Common myeloid progenitor, CD34-positive (primary cell): Measurements from ENCODE around the gene MEA1.

Source experiments
- CTCF ChIA-PET: fragments of 350-600 bp; sonication (Branson Sonifier 250); formaldehyde crosslinking; loops from one replicate; lab custom pipeline; 2021; ENCODE audit warnings: antibody characterized with exemption; lab: Charles Lee
- POLR2A ChIA-PET: fragments of 350-600 bp; sonication (Branson Sonifier 250); formaldehyde crosslinking; loops from one replicate; lab custom pipeline; 2021; ENCODE audit warnings: antibody characterized with exemption; lab: Charles Lee
- DNase-seq, 3 donors: peaks; one replicate each; pipeline versions ENCODE4 v3.0.0 to v3.0.0-alpha.2; 2013
- H3K27ac ChIP-seq, 2 experiments: 1 replicate in 1 of 2; 2 replicates in 1 of 2; pipeline ENCODE4 v1.7.0; 2013; ENCODE audit warnings: inconsistent platforms in 2 of 2, low read length in 2 of 2, mild to moderate bottlenecking in 2 of 2, low read depth in 1 of 2, moderate library complexity in 1 of 2; ENCODE audit not compliant: severe bottlenecking in 2 of 2, insufficient read depth in 1 of 2, poor library complexity in 1 of 2
- H3K27me3 ChIP-seq, 5 experiments: replicated peaks in 2 of 5; 1 replicate in 3 of 5; 2 replicates in 2 of 5; pipeline versions ENCODE4 v1.6.1 to v1.7.0; 2013; ENCODE audit warnings: low read length in 4 of 5, mild to moderate bottlenecking in 2 of 5, moderate library complexity in 2 of 5, inconsistent platforms in 1 of 5; ENCODE audit not compliant: insufficient read depth in 5 of 5, control insufficient read depth in 4 of 5
- H3K36me3 ChIP-seq, 4 experiments: 1 replicate in 2 of 4; 2 replicates in 2 of 4; pipeline versions ENCODE4 v1.6.1 to v1.7.0; 2013; ENCODE audit warnings: low read length in 3 of 4, control low read depth in 1 of 4, mild to moderate bottlenecking in 1 of 4; ENCODE audit not compliant: control insufficient read depth in 4 of 4, insufficient read depth in 4 of 4
- H3K4me1 ChIP-seq, 4 experiments: 1 replicate in 3 of 4; 2 replicates in 1 of 4; pipeline versions ENCODE4 v1.6.1 to v1.7.1; 2013; ENCODE audit warnings: low read length in 3 of 4, mild to moderate bottlenecking in 3 of 4, control low read depth in 1 of 4, inconsistent platforms in 1 of 4, moderate library complexity in 1 of 4; ENCODE audit not compliant: control insufficient read depth in 4 of 4, insufficient read depth in 4 of 4; ENCODE audit errors: control extremely low read depth in 1 of 4
- H3K4me3 ChIP-seq, 7 experiments: 1 replicate in 4 of 7; 2 replicates in 3 of 7; pipeline versions ENCODE4 v1.5.1 to v1.7.0; 2013; ENCODE audit warnings: mild to moderate bottlenecking in 7 of 7, low read length in 6 of 7, moderate library complexity in 6 of 7, inconsistent platforms in 2 of 7, low read depth in 2 of 7, control low read depth in 1 of 7; ENCODE audit not compliant: insufficient read depth in 4 of 7, control insufficient read depth in 1 of 7; ENCODE audit errors: extremely low read depth in 1 of 7
- H3K9me3 ChIP-seq, 5 experiments: 1 replicate in 4 of 5; 2 replicates in 1 of 5; pipeline versions ENCODE4 v1.6.1 to v1.7.1; 2013; ENCODE audit warnings: low read length in 4 of 5, mild to moderate bottlenecking in 2 of 5, inconsistent platforms in 1 of 5, low read depth in 1 of 5, moderate library complexity in 1 of 5; ENCODE audit not compliant: control insufficient read depth in 4 of 5, insufficient read depth in 2 of 5; ENCODE audit errors: control extremely low read depth in 1 of 5
- WGBS: methylation state at CpG from one replicate; pipeline ENCODE4 v1.1.5; 2013; ENCODE audit not compliant: insufficient coverage; 5-methylcytosine and 5-hydroxymethylcytosine counted together

MEA1 gene

GRCh38 chr6:43052842-43053544 is 39.2 kb upstream of the MEA1 start:
- Histone ChIP-seq H3K4me1 (peaks cover 0 to 22% (median 21%) of the 10 kb centered on the region in 4 experiments), H3K4me3 (peak overlapping the region; percentile 49 to 93 (median 83)), H3K36me3 (peaks cover 3 to 55% (median 29%) of the 10 kb centered on the region in 4 experiments), H3K27me3 (no peaks in the 10 kb centered on the region), H3K9me3 (no peaks in the 10 kb centered on the region), H3K27ac (peak overlapping the region; percentile 64 to 90)
- ChIA-PET POLR2A (interaction anchor here (1.0 to 1.1 kb wide), 2 partner anchors 39 to 75 kb away, joined by 4 to 7 read pairs; partner anchors contain the start of genes KLHDC3 and MEA1), CTCF (interaction anchor here (1.0 to 3.0 kb wide), 5 partner anchors 11 to 89 kb away, joined by 3 to 11 read pairs (median 3); no protein-coding TSS in a partner anchor)
- WGBS, result 15% methylated on average over 21 of the region's 22 CpGs
- peak in 2 of 3 donors; percentile 18 to 32 for DNase-seq

GRCh38 chr6:43052225-43052841 is 38.6 kb upstream of the MEA1 start:
- H3K4me3 ChIP-seq, result peak overlapping the region in 3 of 7 experiments; percentile 83 to 93 (median 91)
- 97% methylated on average over 19 of the region's 19 CpGs for WGBS

GRCh38 chr6:43050981-43051380 is 37.2 kb upstream of the MEA1 start:
- 98% methylated on average over 10 of the region's 17 CpGs for WGBS
- Histone ChIP-seq H3K9me3 (no peaks in the 10 kb centered on the region), H3K27ac (peak overlapping the region in 1 of 2 experiments; percentile 11), H3K4me3 (no peak overlapping the region), H3K27me3 (no peaks in the 10 kb centered on the region), H3K36me3 (peaks cover 7 to 66% (median 34%) of the 10 kb centered on the region in 4 experiments), H3K4me1 (peaks cover 0 to 21% (median 19%) of the 10 kb centered on the region in 4 experiments)
- no peak for DNase-seq
- CTCF ChIA-PET, result interaction anchor here (1.1 kb wide), 1 partner anchor 40 kb away, joined by 4 read pairs; no protein-coding TSS in a partner anchor
- POLR2A ChIA-PET, result no interaction called here

More at GRCh38 chr6:43052225-43052841, 38.6 kb upstream of the MEA1 start:
- H3K36me3 ChIP-seq, result peaks cover 4 to 57% (median 29%) of the 10 kb centered on the region in 4 experiments
- DNase-seq, result no peak
- ChIA-PET CTCF (interaction anchor here (1.8 kb wide), 1 partner anchor 18 kb away, joined by 4 read pairs; no protein-coding TSS in a partner anchor), POLR2A (no interaction called here)
- peak overlapping the region in 1 of 2 experiments; percentile 90 for H3K27ac ChIP-seq
- H3K4me1 ChIP-seq, result peaks cover 0 to 21% (median 19%) of the 10 kb centered on the region in 4 experiments
- no peaks in the 10 kb centered on the region for H3K27me3 ChIP-seq
- H3K9me3 ChIP-seq, result no peaks in the 10 kb centered on the region

GRCh38 chr6:43047998-43048397 is 34.3 kb upstream of the MEA1 start:
- Histone ChIP-seq H3K27ac (no peak overlapping the region), H3K4me3 (no peak overlapping the region), H3K9me3 (no peaks in the 10 kb centered on the region), H3K4me1 (peaks cover 0 to 12% (median 9%) of the 10 kb centered on the region in 4 experiments), H3K27me3 (no peaks in the 10 kb centered on the region), H3K36me3 (peaks cover 7 to 78% (median 46%) of the 10 kb centered on the region in 4 experiments)
- WGBS, result 98% methylated on average over 7 of the region's 7 CpGs
- DNase-seq, result no peak
- POLR2A ChIA-PET, result no interaction called here
- CTCF ChIA-PET, result no interaction called here

- Histone ChIP-seq H3K4me1 (no peaks in the 10 kb centered on the region), H3K4me3 (no peak overlapping the region), H3K27me3 (no peaks in the 10 kb centered on the region), H3K9me3 (no peaks in the 10 kb centered on the region), H3K36me3 (peaks cover 11 to 78% (median 51%) of the 10 kb centered on the region in 4 experiments), H3K27ac (no peak overlapping the region)
- ChIA-PET CTCF (interaction anchor here (1.1 to 1.3 kb wide), 2 partner anchors 11 to 21 kb away, joined by 3 read pairs; no protein-coding TSS in a partner anchor), POLR2A (no interaction called here)
- WGBS, result 89% methylated on average over 10 of the region's 11 CpGs
- DNase-seq, result no peak
These were observed 31.7 kb upstream of the MEA1 start for GRCh38 chr6:43045371-43045930.

GRCh38 chr6:43043310-43043709 is 29.6 kb upstream of the MEA1 start:
- peaks cover 9 to 82% (median 55%) of the 10 kb centered on the region in 4 experiments for H3K36me3 ChIP-seq
- CTCF ChIA-PET, result no interaction called here
- POLR2A ChIA-PET, result interaction anchor here (0.8 kb wide), 1 partner anchor 82 kb away, joined by 3 read pairs; no protein-coding TSS in a partner anchor
- peaks cover 0 to 5% (median 0%) of the 10 kb centered on the region in 4 experiments for H3K4me1 ChIP-seq
- 94% methylated on average over 9 of the region's 9 CpGs for WGBS
- no peaks in the 10 kb centered on the region for H3K27me3 ChIP-seq
- no peaks in the 10 kb centered on the region for H3K9me3 ChIP-seq
- no peak overlapping the region for H3K4me3 ChIP-seq
- no peak overlapping the region for H3K27ac ChIP-seq
- no peak for DNase-seq
